ENCODE data around the gene OR4C12.
"Not testable (repeated sequence)": the region's sequence is repeated elsewhere in the genome, so short reads cannot be mapped to it uniquely, and the experiment has no call there.

DNA sequence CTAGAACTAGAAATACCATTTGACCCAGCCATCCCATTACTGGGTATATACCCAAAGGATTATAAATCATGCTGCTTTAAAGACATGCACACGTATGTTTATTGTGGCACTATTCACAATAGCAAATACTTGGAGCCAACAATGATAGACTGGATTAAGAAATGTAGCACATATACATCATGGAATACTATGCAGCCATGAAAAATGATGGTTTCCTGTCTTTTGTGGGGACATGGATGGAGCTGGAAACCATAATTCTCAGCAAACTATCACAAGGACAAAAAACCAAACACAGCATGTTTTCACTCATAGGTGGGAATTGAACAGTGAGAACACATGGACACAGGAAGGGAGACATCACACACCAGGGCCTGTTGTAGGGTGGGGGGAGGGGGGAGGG lies 33.6 kb downstream of the OR4C12 start:
- TF ChIP-seq, protein P1, sequence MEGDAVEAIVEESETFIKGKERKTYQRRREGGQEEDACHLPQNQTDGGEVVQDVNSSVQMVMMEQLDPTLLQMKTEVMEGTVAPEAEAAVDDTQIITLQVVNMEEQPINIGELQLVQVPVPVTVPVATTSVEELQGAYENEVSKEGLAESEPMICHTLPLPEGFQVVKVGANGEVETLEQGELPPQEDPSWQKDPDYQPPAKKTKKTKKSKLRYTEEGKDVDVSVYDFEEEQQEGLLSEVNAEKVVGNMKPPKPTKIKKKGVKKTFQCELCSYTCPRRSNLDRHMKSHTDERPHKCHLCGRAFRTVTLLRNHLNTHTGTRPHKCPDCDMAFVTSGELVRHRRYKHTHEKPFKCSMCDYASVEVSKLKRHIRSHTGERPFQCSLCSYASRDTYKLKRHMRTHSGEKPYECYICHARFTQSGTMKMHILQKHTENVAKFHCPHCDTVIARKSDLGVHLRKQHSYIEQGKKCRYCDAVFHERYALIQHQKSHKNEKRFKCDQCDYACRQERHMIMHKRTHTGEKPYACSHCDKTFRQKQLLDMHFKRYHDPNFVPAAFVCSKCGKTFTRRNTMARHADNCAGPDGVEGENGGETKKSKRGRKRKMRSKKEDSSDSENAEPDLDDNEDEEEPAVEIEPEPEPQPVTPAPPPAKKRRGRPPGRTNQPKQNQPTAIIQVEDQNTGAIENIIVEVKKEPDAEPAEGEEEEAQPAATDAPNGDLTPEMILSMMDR (IDR thresholded peaks at IDR 0.05; ENCODE audit: low read depth, low read length): not testable (repeated sequence)
- not testable (repeated sequence) for TF ChIP-seq EZH2phosphoT487 (IDR thresholded peaks at IDR 0.05; ENCODE audit: low read depth)

Measured in OCI-LY3 (cell line).